HS-5 (cell line): ENCODE results near the gene CACNA1C.

Source experiments
- DNase-seq: peaks from one replicate; pipeline ENCODE4 v3.0.0-alpha.2; 2012; ENCODE audit warnings: low read depth

Gene CACNA1C

DNA sequence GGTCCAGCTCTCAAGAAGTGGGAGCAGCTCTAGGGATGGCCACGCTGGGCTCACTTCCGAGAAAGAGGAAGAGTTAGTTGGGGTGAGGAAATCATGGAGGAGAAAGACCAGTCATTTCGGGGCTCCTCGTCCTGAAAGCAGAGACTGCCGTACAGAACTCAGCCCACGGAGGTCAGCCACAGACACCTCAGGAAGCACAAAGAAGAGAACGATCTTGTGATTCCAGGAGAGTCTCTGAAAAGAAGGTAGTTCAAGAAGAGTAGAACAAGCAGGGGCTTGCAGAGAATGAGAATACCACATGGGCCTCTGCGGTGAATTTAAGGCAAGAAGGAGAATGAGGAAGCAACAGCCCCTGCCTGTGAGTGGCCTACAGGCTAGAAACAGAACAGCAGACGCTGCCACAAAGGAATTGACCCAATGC, 311.9 kb downstream of the CACNA1C start:
- no peak for DNase-seq

DNA sequence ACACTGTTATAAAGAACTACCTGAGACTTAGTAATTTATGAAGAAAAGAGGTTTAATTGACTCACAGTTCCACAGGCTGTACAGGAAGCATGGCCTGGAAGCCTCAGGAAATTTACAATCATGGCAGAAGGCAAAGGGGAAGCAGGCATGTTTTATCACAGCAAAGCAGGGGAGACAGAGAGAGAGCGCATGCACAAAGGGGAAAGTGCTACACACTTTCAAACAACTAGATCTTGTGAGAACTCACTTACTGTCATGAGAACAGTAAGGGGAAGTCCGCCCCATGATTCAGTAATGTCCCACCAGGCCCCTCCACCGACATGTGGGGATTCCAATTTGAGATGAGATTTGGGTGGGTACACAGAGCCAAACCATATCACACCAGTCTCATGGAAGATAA, 313.9 kb downstream of the CACNA1C start:
- DNase-seq, result no peak

DNA sequence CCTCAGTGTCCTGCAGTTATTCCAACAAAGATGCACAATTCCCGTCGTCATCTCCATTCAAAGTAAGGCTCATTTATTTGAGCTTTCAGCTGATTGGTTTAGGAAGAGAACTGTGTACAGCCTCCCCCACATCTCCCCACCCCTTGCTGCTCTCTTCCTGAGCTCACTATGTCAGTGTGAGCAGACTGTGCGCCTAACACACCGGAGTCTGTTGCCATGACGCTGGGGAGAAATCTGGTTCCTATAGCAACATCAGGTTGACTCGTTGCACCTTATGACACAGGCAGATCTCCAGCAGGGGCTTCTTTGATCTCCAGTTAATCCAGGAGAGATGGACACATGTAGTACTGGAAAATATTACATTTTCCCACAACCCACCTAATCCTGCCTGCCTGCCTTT, 319.4 kb downstream of the CACNA1C start:
- no peak for DNase-seq

DNA sequence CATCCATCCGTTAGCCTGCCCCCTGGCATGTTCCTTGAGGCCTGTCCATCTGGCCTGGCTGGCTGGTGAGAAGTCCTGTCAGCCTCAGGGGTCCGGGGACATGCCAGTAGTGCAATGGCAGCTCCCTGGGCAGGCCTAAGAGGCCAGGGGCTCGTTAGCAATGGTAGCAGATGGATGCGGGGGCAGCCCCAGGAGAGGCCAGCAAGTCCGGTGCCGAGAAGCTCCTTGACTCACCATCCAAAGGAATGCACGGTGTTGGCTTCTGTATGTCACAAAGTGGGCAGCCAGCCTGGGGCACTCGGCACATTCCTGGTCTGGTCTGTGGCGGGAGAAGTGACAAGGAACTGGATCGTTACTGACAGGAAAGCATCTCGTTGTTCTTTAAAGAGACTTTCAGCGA, 319.9 kb downstream of the CACNA1C start:
- no peak for DNase-seq

DNA sequence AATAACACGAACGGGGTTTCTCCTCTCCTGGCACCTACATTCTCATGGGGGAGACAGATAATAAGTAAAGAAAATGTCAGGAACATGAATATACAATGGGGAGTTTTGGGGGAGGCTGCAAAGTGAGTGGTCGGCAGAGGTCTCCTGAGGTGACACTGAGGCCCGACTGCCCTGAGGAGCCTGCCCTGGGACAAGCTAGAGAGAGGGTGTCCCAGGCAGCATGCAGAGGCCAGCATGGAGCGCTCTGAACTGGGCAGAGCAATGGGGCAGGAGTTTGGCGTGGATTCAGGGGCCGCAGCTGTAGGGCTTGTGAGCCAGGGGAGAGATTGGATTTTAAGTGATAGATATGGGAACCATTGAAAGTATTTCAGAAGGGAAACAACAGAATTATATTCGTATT, 320.5 kb downstream of the CACNA1C start:
- DNase-seq, result no peak

DNA sequence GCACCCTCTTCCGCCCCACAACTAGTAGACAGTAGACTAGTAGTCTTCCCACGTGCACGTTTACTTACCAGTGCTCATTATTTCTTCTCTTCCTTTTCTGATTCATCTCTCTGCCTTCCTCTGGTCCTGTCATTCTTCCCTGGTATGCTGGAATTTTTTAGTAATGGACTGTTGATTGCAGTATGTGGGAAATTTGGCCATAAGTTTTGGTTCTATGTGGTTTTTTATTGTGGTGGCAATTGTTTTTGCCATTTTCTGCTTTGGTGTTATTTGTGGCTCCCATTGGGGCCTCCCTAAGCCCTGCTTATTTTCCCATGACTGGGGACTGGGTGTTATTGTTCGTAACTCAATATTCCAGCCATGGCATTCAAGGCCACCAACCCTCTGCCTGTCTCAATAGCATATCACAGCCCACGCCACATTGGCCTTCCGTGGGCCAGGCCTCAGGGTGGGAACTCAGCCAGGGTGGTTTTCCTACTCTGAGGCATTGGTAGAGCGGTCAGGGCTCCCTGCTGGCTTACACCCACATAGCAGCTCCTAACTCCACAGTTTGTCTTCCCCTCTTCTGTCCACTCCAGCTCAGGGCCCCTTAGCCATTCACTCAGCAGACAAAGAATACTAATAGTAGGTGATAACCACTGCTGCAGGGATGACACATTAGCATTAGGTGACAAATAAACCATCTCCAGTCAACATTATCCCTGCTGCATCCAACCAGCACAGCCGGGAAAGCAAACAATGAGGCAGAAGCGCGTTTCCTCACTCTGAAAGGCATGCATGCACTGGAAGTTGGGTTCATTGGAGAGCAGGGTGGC, 321.5 kb downstream of the CACNA1C start:
- DNase-seq, result no peak

DNA sequence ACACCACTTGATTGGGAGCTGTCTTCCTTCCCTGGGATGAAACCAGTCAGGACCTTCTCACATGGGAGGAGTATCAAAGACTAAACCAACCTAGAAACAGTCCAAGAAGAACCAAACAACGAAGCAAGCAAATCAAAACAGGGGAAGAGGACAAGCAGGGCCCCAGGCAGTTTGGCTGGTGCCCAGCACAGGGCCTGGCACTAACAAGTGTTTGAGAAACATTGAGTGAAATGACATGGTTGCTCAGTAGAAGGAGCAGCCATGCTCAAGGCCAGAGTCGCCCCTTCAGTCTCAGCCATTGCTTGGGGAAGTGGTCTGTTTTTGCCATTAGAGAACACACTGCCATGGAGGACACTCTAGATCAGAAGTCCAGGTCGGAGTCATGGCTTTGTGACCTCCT, 323.1 kb downstream of the CACNA1C start:
- no peak for DNase-seq

DNA sequence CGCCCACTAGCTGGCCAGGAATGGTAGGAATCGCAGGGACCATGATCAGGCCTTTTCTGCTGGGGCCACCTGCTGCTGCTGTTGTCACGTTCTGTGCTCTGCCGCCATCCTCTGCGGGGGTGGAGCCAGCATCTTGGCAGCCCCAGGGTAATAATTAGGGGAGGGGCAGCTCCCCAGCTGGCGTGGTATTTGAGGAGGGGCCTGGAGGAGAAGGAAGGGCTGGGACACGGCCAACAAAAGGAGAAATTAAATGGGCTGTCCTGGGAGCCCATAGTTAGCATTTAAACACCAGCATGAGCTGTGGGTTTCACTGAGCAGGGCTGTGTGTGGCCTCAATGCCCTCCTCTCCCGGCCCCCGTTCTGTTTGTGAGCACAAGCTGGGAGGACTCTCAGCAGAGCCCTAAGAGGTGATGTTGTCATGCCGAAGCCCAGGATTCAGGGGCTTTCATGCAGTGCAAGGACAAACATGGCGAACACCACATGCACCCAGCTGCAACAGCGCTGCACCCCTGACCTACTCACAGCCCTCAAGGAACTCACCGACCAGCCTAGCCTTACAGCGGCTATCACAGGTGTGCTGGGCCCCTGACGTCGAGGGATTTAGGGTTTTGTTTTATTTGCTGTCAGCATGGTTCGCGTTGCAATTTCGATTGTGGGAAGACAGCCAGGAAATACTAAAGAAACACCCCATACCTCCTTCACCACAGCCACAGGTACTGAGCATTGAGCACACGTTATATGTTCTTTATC, 324.3 kb downstream of the CACNA1C start:
- no peak for DNase-seq

DNA sequence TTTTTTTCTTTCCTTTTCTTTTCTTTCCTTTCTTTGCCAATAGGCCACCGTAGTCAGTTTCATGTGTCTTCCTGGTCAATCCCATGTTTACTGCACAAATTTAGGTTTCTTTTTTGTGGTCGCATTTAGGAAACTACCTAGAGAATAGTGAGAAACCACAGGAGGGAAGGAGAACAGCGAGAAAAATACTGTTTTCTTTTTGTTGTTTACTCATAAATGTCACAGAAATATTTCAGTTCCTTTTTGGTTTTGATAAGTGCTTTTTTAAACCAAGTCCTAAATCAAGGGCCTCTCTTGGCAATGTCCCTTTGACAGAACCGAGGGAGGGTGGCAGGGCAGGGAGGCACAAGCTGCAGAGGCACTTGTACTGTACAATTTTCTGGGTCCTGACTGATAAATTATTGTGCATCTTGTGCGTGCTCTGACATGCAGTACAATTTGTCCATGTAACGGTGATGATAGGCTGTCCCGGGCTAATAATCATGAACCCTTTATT, 326.1 kb downstream of the CACNA1C start:
- no peak for DNase-seq

DNA sequence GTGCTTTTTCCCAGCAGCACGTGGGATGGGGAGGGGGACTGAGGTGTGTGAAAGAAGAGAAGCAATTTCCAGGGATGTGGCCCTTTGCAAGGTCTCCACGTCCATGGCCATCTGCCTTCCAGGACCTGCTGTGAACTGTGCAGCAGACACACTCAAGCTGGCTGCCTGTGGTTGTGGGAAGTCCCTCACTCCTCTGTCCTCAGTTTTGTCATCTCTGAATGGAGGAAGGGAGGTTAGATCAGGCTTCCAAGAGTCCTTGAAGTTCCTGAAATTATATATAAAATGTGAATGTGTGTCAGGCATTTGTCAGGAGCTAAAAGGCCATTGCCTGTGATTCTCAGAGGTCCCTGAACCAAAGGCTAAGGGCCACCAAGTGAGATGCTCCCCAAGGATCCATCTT, 328.2 kb downstream of the CACNA1C start:
- DNase-seq, result no peak

DNA sequence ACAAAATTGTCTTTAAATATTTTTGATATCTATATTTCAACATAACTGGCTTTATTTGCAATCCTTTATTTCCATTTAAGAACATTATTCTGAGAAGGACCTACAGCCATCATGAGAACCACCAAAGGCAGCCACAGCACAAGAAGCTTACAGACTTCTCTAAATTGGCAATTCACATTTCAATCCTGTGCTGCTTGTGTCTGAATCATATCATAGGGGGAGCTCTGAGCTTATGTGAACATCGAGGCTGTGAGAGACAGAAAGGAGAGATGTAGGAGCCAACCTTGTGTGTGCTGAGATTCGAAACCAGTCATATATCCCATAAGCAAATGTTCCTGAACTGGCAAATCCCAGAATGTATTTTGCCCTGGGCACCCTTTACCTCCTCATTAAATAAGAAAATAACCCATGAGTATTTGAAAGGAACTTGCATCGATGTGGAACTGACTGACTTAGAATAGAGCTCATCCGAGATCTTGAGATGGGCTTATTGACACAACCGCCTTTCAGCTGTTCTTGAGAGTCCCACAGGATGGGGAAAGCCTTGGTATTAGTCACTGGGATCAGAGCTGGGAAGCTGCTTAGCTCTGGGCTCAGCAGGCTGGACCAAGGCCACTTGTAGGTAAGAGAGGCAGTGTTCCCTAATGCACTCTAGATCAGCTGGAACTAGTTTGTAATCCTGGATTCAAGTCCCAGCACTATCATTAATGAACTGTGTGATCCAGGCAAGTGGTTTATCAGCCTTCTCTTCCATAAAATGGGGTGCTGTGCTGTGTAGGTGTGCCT, 329.8 kb downstream of the CACNA1C start:
- DNase-seq, result no peak

DNA sequence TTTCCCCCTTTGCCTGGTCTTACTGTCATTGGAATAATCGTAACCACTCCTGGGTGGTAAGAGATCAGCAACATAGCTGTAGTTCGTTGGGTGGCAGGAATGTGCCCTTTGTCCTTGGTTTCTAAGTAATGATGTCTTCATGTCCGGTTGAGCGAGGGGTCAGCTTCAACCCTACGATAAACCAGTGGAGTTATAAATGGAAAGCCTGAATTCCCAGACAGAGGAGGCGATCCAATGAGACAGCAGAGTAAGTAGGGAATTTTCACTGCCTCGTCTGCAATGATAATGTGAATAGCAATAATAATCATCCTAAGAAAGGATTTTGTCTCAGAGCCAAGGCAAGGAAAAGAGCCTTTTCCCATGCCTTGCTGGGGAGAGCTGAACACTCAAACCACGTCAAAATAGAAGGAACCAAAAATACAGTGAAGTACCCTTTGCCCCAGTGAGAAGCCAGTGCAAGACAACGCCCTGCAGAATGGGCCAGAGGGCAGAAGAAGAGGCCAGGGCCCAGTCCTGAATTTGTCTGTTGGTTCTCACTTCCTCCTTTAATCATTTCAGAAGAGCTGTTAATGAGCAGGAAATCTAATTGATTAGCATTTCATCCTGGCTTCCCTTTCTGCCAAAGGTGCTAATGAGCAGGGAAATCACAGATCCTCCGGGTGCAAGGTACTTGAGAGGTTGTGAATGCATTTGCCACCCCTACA, 330.7 kb downstream of the CACNA1C start:
- DNase-seq, result no peak

DNA sequence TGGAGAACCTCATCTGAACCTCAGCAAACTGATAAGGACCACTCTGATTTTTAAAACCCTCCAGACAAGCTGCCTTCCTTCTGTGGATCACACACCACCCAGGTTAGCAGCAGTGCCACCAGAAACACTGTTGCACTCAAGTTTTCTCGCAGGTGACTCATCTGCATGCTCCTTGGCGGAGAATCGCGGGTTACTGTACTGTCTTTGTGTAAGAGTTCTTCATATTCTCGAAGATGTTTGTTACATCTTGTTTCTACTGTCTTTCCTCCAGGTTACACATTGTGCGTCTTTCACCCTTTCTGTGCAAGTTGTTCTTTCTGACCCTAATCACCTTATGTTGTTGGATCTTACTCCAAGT, 331.2 kb downstream of the CACNA1C start:
- DNase-seq, result no peak

DNA sequence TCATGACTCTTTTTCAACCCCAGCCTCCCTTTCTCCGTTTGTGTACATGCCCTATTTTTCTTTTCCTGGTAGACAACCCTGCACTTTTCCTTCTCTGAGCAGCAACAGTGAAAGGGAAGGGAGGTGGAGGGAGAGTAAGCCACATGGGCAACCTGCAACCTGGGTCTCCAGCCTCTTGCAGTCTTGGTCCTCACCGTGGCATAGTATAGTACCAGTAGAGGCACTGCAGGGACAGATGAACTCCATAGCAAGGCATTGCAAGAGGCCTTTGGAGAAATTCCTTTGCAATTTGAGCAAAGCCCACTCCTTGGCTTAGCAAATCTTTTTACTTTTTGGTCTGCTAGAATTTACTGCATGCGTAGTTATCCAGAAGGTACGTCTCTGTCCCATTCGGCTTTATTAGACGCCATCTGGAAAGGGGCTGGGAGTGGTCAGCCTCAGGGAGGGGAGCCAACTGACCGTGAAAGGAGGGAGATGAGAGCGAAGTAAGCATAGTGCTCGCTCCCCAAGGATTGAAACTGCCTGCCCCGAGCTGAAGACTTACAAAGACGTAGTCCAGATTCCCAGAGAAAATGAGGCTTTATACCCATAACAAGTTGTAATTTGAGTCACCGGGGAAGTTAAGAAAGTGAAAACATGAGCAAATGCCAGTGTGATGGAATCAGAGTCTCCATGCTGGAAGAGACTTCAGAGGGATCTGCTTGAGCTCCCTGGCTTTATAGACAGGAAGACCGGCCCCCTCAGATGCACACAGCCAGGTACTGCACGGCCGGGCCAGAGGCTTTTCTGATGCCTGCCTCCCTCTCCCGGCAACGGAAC, 332.0 kb downstream of the CACNA1C start:
- DNase-seq, result no peak

DNA sequence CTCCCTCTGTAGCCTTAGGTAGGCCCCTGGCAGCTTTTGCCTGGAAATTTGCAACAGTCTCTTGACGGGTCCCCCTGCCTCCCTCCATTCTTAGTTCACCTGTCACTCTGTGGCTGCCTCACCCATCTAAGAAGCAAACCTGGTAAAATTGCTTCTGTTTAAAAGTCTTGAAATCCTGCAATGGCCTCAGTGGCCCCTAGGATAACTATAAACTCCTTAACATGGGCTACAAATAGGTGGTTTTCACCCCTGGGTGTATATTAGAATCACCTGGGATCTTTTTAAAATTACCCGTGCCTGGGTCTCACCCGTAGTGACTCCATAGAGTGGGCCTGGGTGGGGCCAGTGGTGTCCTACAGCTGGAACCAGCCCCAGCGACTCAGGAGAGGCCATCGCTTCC, 332.7 kb downstream of the CACNA1C start:
- no peak for DNase-seq

DNA sequence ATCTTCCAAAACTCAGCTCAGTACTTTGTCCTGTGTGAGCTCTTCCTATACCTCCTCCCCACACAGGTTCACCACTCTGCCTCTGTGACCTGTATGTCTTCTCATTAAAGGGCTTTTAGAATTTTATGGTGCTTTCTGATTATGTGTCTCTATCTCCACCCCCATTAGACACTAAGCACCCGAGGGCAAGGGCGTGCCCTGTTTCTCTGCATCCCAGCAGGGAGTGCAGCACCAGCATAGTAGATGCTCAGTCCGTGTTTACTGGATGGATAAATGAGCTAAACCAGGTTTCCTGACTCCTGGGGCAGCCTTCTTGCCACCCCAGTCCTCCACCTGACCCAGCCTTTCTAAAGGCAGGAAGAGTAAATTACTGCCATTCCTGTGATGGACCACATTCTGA, 333.8 kb downstream of the CACNA1C start:
- DNase-seq, result no peak

DNA sequence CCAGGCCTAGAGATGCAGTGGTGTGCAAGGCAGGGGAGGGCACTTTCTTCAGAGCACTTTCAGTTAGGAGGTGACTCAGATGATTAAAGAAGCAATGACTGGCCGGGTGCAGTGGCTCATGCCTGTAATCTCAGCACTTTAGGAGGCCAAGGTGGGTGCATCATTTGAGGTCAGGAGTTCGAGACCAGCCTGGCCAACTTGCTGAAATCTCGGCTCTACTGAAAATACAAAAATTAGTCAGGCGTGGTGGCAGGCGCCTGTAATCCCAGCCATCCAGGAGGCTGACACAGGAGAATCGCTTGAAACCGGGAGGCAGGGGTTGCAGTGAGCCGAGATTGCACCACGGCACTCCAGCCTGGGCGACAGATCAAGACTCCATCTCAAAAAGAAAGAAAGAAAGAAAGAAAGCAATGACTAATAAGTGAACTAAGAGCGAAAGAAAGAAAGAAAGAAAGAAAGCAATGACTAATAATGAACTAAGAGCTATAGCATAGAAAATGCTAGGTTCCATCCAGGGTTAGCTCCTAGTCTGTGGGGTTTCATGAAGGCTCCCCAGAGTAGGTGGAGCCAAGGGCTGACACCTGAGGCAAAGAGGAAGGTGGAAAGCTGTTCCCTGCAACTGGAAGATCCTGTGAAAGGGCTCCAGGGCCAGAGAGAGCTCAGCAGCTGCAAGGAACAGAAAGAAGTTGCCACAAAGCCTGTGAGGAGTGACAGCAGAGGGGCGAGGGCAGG, 334.5 kb downstream of the CACNA1C start:
- DNase-seq, result no peak

DNA sequence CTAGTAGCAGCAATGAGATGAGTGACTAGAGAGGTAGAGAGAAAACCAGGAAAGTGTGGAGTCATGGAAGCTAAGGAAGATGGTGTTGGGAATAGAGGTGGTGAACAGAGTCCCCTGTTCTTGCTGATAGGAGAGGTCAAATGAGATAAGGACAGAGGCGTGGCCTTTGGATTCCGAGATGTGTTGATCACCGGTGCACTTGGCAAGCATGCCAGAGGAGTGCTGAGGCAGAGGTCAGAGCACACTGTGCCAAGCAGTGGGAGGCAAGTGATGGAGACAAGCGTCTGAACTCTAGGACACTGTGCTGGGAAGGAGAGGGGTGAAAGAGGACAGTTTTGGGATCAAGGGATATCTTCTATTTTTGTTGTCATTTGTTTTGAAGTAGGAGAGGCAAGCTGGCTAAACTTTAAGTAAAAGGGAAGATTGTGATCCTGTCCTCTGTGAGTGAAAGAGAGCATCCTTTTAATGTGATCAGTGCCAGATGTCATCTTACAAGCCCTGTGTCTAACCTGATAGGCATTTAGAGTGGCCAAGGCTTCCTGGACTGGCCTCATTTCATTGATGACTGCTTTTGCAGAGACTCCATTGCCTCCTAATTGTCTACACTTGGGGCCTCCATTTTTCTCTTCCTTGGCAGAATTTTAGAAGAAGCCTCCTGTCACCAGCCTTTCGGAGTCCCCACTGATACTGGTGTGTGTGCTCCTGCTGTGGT, 336.4 kb downstream of the CACNA1C start:
- DNase-seq, result no peak

DNA sequence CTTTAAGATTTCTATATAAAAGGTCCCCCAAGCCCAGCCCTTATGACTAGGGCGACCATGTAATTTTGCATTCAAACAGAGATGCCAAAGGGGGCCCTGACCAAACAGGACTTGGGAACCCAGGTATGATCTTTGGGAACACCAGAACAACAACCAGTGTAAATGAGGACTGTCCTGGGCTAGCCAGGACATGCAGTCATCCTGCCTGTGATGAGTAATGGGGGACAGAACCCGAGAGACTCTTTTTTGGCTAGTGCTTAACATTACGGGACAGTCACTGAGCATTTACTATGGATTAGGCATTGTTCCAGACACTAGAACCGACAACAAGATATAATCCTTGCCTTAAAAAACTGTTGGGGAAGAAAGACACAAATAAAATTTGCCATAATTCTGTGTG, 337.3 kb downstream of the CACNA1C start:
- no peak for DNase-seq

DNA sequence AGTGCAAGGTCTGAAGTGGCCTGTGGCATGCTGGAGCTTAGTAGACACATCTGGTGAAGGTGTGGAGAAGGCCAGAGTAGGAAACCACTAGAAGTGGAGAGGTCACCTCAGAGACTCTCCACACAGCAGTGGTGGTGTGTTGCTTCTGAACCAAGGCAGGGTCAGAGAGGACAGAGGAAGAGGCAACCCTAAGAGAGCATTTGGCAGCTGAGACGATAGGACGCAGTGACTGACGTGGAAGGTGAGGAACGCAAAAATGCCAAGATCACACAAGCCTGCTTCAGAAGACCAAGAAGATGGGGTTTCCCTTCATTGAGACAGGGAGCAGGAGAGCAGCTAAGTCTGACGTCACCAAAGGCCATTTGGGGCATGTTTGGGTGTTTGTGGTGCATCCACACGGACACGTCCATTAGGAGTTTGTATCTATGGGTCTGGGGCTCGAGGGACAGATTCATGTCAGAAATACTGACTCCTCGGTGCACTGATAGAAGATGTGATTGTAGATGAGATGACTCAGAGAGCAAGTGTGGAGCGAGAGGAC, 338.1 kb downstream of the CACNA1C start:
- DNase-seq, result no peak
